ENCODE data around the gene PRKAR1A. TPM values are rescaled to one million over a fixed set of nuclear protein-coding genes. Genes with fewer than 3 reads are reported as not detected.
"Not testable (repeated sequence)": the region's sequence is repeated elsewhere in the genome, so short reads cannot be mapped to it uniquely, and the experiment has no call there.

The PRKAR1A gene
- total RNA-seq: 100 to 1,000 TPM; 245 to 252 TPM

DNA sequence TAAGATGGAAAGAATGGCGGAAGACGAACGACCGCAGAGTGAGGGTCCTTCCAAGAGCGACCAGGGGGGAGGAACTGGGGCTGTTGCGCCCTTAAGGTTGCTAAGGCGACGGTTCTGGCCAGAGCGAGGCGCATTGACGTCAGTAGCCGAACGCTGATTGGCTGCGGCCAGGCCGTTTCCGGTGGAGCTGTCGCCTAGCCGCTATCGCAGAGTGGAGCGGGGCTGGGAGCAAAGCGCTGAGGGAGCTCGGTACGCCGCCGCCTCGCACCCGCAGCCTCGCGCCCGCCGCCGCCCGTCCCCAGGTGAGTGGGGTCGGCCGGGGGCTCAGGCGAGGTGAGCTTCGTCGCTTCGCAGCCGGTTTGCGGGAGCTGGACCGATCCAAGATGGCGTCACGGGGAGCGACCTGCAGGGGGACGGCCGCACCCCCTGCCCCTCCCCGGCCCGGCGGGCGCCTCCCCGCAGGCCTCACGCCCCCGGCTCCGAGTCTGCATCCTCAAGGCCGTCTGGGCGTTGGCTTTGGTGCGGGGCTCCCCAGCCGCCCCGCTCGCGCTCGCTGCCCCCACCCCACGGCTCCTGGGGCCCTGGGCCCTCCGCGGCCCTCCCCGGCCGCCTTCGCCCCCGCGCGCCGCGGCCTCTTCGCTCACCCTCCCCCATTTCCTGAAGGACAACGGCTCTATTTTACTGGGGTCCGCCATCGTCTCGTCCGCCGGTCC, at the start of gene PRKAR1A:
Gene PRKAR1A (plus strand): TSS at position 184 of the 713 bp plus-strand sequence. CDS start 2,970 bp downstream, outside the sequence.
- peak within 1 kb of the TSS; percentile 96 to 97 for H3K4me3 Mint-ChIP-seq
- ATAC-seq (replicated peaks in 1 of 2) (peak; percentile 93 to 94), DNase-seq (peak; percentile 90 to 93)
- no peaks in the 10 kb centered on the region for H3K9me3 Mint-ChIP-seq
- peaks cover 20 to 31% of the 10 kb centered on the region in 2 donors for H3K36me3 Mint-ChIP-seq (ENCODE audit: insufficient read depth in 2 of 2)
- H3K27me3 Mint-ChIP-seq (ENCODE audit: low read depth): no peaks in the 10 kb centered on the region
- peaks cover 55% of the 10 kb centered on the region for H3K4me1 Mint-ChIP-seq (ENCODE audit: low read depth)
- H3K27ac Mint-ChIP-seq: peak within 1 kb of the TSS; percentile 94

DNA sequence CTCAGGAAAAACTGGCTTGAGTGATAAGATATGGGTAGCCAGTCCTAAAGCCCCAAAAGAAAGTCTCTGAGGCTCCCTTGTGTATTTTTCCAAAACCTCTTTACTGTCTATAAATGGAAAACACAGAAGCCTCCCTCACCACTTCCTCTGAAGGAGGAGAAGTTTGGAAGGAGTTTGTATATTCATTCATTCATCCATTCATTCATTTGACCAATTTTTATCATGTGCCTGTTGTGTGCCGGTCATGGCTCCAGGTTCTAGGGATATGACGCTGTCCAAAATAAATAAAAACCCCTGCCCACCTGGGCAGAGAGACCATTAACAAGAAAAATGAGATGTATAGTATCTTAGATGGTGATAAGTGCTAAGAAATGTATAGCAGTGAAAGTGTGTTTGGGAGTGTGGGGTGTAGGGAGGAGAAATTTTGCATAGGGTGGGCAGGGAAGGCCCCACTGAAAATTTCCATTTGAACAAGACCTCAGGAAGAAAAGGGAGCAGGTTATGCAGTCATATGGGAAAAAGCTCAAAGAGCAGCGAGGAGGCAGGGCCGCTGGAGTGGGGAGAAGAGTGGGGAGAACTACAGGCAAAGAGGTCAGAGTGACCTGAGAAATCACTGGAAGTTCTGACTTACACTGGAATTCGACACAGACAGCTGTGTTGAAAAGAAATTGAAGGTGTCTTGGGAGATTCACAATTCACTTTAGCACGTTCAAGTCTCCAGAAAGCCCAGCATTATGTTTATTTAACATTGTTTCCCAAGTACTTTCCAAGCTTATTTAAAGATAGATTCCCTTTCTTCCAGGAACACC, 48.8 kb upstream of the PRKAR1A start:
- Mint-ChIP-seq H3K4me3 (peak overlapping the region in 1 of 2 donors; percentile 60), H3K36me3 (ENCODE audit: insufficient read depth in 2 of 2) (no peaks in the 10 kb centered on the region), H3K27me3 (ENCODE audit: low read depth) (peaks cover 11% of the 10 kb centered on the region), H3K27ac (peak overlapping the region; percentile 99), H3K4me1 (ENCODE audit: low read depth) (peaks cover 60% of the 10 kb centered on the region), H3K9me3 (no peaks in the 10 kb centered on the region)
- DNase-seq (no peak), ATAC-seq (replicated peaks in 1 of 2) (no peak)

- Mint-ChIP-seq H3K4me1 (ENCODE audit: low read depth) (peaks cover 11% of the 10 kb centered on the region), H3K27ac (no peak overlapping the region), H3K36me3 (ENCODE audit: insufficient read depth in 2 of 2) (no peaks in the 10 kb centered on the region), H3K27me3 (ENCODE audit: low read depth) (peaks cover 23% of the 10 kb centered on the region), H3K9me3 (no peaks in the 10 kb centered on the region), H3K4me3 (no peak overlapping the region)
- DNase-seq (no peak), ATAC-seq (replicated peaks in 1 of 2) (no peak)
These were observed 43.9 kb upstream of the PRKAR1A start for GRCh38 chr17:68468334-68468733.

- H3K4me3 Mint-ChIP-seq: no peak overlapping the region
- no peak overlapping the region for H3K27ac Mint-ChIP-seq
- H3K9me3 Mint-ChIP-seq: no peaks in the 10 kb centered on the region
- peaks cover 8% of the 10 kb centered on the region for H3K4me1 Mint-ChIP-seq (ENCODE audit: low read depth)
- no peaks in the 10 kb centered on the region for H3K36me3 Mint-ChIP-seq (ENCODE audit: insufficient read depth in 2 of 2)
- ATAC-seq (replicated peaks in 1 of 2): no peak
- peaks cover 23% of the 10 kb centered on the region for H3K27me3 Mint-ChIP-seq (ENCODE audit: low read depth)
- no peak for DNase-seq
These were observed 43.4 kb upstream of the PRKAR1A start for GRCh38 chr17:68468788-68469187.

GRCh38 chr17:68470961-68471360, 41.3 kb upstream of the PRKAR1A start:
- ATAC-seq (replicated peaks in 1 of 2) (no peak), DNase-seq (no peak)
- no peaks in the 10 kb centered on the region for H3K9me3 Mint-ChIP-seq
- no peaks in the 10 kb centered on the region for H3K36me3 Mint-ChIP-seq (ENCODE audit: insufficient read depth in 2 of 2)
- peaks cover 3% of the 10 kb centered on the region for H3K4me1 Mint-ChIP-seq (ENCODE audit: low read depth)
- H3K4me3 Mint-ChIP-seq: no peak overlapping the region
- H3K27ac Mint-ChIP-seq: no peak overlapping the region
- H3K27me3 Mint-ChIP-seq (ENCODE audit: low read depth): peaks cover 23% of the 10 kb centered on the region

- peaks cover 5 to 6% of the 10 kb centered on the region in 2 donors for H3K36me3 Mint-ChIP-seq (ENCODE audit: insufficient read depth in 2 of 2)
- peaks cover 34% of the 10 kb centered on the region for H3K27me3 Mint-ChIP-seq (ENCODE audit: low read depth)
- ATAC-seq (replicated peaks in 1 of 2): no peak
- no peak for DNase-seq
- H3K27ac Mint-ChIP-seq: no peak overlapping the region
- H3K9me3 Mint-ChIP-seq: peaks cover 0 to 4% of the 10 kb centered on the region in 2 donors
- no peak overlapping the region for H3K4me3 Mint-ChIP-seq
- H3K4me1 Mint-ChIP-seq (ENCODE audit: low read depth): peaks cover 3% of the 10 kb centered on the region
These were observed 31.3 kb upstream of the PRKAR1A start for GRCh38 chr17:68480885-68481284.

DNA sequence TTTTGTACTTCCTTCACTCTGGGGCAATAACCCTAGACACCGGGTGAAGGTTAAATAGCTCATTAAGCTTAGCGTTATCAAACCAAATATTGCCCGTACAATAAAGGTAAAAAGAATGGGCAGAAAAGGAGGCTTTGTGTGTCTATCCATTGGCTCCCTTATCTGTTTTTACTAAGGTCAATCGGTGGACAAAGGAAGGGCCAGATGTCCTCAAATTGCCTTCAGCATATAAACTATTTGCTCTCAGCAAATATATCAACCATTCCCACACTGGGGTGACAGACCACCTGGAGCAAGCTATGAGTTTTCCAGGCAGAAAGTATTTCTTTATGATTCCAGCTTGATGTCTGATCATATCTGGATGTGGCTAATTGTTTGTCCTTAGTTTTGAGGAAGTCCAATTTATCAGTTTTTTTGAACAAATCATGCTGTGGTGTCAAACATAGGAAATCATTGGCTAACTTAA, 29.6 kb upstream of the PRKAR1A start:
- peaks cover 0 to 4% of the 10 kb centered on the region in 2 donors for H3K9me3 Mint-ChIP-seq
- H3K4me3 Mint-ChIP-seq: no peak overlapping the region
- H3K27ac Mint-ChIP-seq: no peak overlapping the region
- peaks cover 5 to 6% of the 10 kb centered on the region in 2 donors for H3K36me3 Mint-ChIP-seq (ENCODE audit: insufficient read depth in 2 of 2)
- ATAC-seq (replicated peaks in 1 of 2) (no peak), DNase-seq (no peak)
- H3K27me3 Mint-ChIP-seq (ENCODE audit: low read depth): peaks cover 43% of the 10 kb centered on the region
- peaks cover 16% of the 10 kb centered on the region for H3K4me1 Mint-ChIP-seq (ENCODE audit: low read depth)

DNA sequence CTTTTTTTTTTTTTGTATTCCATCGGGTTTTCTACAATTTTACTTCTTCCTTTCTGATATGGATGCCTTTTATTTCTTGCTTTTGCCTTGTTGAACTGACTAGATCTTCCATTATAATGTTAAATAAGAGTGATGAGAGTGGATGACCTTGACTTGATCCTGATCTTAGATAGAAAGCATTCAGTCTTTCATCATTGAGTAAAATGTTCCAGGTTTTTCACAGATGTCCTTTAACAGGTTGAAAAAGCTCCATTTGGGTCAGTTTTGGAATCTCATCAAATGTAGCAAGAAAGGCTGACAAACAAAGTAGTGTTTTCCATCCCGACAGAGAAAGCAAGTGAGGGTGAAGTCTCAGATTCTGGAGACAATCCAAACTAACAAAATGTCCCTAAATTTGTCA, 27.8 kb upstream of the PRKAR1A start:
- H3K27me3 Mint-ChIP-seq (ENCODE audit: low read depth): peaks cover 41% of the 10 kb centered on the region
- H3K36me3 Mint-ChIP-seq (ENCODE audit: insufficient read depth in 2 of 2): peaks cover 3% of the 10 kb centered on the region in 2 donors
- H3K27ac Mint-ChIP-seq: no peak overlapping the region
- H3K4me1 Mint-ChIP-seq (ENCODE audit: low read depth): peaks cover 25% of the 10 kb centered on the region
- no peak for DNase-seq
- no peak overlapping the region for H3K4me3 Mint-ChIP-seq
- peaks cover 0 to under 1% of the 10 kb centered on the region in 2 donors for H3K9me3 Mint-ChIP-seq
- no peak for ATAC-seq (replicated peaks in 1 of 2)

DNA sequence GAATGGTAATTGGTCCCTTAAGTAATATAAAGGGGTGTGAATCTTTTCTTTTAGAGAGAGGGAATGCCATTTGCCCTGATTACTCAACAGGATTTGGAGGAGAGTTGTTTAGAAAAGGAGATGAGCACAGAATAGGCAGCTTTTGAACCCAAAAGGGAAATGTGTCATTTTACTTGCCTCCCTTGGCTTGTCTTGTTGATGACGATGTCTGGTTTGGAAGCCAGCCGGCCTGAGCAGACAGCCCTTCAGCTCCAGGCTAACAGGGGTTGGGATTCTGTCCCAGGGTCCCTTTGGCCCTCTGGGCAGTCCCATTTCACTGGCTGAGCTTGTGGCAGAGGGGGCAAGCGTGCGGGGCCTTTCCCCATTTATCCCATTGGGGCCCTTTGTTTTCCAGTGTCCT, 22.3 kb upstream of the PRKAR1A start:
- Mint-ChIP-seq H3K27me3 (ENCODE audit: low read depth) (peaks cover 19% of the 10 kb centered on the region), H3K4me3 (no peak overlapping the region), H3K36me3 (ENCODE audit: insufficient read depth in 2 of 2) (no peaks in the 10 kb centered on the region), H3K4me1 (ENCODE audit: low read depth) (peaks cover 25% of the 10 kb centered on the region), H3K27ac (no peak overlapping the region), H3K9me3 (no peaks in the 10 kb centered on the region)
- DNase-seq: no peak
- ATAC-seq (replicated peaks in 1 of 2): no peak

GRCh38 chr17:68491381-68492231, 20.6 kb upstream of the PRKAR1A start:
- DNase-seq (no peak), ATAC-seq (replicated peaks in 1 of 2) (no peak)
- peaks cover 0 to 3% of the 10 kb centered on the region in 2 donors for H3K36me3 Mint-ChIP-seq (ENCODE audit: insufficient read depth in 2 of 2)
- H3K9me3 Mint-ChIP-seq: peaks cover 0 to 2% of the 10 kb centered on the region in 2 donors
- no peak overlapping the region for H3K27ac Mint-ChIP-seq
- H3K27me3 Mint-ChIP-seq (ENCODE audit: low read depth): peaks cover 2% of the 10 kb centered on the region
- H3K4me1 Mint-ChIP-seq (ENCODE audit: low read depth): peaks cover 15% of the 10 kb centered on the region
- no peak overlapping the region for H3K4me3 Mint-ChIP-seq

DNA sequence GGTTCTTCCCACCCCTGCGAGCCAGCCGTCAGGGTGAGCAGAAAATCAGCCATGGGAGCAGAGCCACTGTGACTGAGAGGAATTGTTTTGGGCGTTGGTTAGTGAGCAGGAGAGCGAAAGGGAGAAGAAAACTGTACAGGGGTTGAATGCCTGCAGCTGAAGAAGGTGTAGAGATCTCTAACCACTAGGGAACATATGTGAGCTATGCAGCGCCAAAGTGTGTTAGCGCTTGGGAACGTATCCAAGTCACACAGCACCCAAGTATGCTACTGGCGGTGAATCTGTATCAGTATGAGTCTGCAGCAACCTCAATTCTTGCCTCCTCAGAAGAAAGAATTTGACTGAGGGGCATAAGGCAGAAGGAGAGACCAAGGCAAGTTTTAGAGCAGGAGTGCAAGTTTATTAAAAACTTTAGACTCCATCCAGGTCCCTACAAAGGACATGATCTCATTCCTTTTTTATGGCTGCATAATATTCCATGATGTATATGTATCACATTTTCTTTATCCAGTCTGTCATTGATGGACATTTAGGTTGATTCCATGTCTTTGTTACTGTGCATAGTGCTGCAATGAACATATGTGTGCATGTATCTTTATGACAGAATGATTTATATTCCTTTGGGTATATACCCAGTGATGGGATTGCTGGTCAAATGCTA, 19.7 kb upstream of the PRKAR1A start:
- H3K4me1 Mint-ChIP-seq (ENCODE audit: low read depth): peaks cover 12% of the 10 kb centered on the region
- H3K27ac Mint-ChIP-seq; DNase-seq; H3K36me3 Mint-ChIP-seq (ENCODE audit: insufficient read depth in 2 of 2); ATAC-seq (replicated peaks in 1 of 2); H3K27me3 Mint-ChIP-seq (ENCODE audit: low read depth); H3K9me3 Mint-ChIP-seq; H3K4me3 Mint-ChIP-seq: not testable (repeated sequence)

DNA sequence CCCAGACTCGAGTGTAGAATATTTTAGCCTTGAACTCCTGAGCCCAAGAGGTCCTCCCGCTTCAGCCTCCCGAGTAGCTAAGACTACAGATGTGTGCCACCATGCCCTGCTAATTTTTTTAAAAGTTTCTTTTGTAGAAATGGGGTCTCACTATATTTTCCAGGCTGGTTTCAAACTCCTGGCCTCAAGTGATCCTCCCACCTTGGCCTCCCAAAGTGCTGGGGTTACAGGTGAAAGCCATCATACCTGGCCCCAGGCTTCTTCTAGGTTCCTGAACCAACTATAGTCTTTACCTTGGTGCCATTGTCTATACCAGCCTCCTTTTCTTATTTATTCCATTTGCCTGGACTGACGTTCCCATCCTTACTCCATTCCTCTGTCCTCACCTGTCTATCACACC, 17.1 kb upstream of the PRKAR1A start:
- no peak for ATAC-seq (replicated peaks in 1 of 2)
- H3K4me3 Mint-ChIP-seq: no peak overlapping the region
- H3K9me3 Mint-ChIP-seq: peaks cover 0 to 2% of the 10 kb centered on the region in 2 donors
- H3K36me3 Mint-ChIP-seq (ENCODE audit: insufficient read depth in 2 of 2): peaks cover 0 to 5% of the 10 kb centered on the region in 2 donors
- H3K4me1 Mint-ChIP-seq (ENCODE audit: low read depth): peaks cover 16% of the 10 kb centered on the region
- H3K27ac Mint-ChIP-seq: no peak overlapping the region
- DNase-seq: no peak
- no peaks in the 10 kb centered on the region for H3K27me3 Mint-ChIP-seq (ENCODE audit: low read depth)
